Amniotic stem cell (primary cell): ENCODE measurements around the gene CYRIA.

Source experiments
- DNase-seq: peaks from one replicate; lab custom pipeline; 2025; lab: John Stamatoyannopoulos, UW

CYRIA gene

DNA sequence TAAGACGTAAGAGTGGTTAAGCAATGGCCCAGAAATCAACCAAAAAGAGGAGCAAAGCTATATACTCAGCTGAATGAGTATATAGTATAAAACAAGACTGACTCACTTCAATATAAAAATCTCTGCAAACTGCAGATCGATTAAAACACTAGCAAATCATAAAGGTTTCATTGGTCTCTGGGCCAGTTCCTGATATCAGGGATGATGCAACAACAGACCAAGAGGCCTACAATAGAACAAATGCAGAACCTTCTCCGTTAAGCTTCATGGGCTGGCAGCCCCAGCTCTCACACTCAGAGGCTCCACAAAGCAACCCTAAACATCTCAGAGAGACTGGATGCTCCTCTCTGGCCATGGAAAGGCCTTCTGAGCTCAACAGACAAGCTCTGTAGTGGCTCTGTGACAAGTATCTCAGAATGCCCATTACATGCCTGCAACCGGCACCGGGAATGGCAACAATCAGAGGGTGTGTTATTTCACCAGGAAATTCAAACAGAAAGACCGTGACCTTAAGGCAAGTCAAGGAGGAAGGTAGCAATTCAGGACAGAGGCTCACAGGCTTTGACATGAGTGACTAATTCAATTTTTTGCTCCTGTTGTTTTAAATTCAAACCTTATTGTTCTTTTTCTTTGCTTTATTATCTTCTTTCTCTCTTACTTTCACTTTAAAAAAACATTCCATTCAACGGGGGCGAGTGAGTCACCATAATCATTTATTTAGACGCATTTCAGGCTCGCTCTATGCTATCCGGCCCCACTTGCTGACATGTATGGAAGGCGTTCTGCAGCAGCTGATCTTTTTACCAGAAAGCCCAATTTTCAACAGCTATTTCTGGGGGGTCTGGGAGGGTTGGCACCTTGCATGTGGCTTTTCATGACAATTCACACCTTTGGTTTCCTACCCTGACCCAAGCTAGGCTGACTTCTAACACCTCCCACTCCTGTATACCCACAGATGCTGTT lies 15.1 kb downstream of the CYRIA start:
- DNase-seq = peak; percentile 2

DNA sequence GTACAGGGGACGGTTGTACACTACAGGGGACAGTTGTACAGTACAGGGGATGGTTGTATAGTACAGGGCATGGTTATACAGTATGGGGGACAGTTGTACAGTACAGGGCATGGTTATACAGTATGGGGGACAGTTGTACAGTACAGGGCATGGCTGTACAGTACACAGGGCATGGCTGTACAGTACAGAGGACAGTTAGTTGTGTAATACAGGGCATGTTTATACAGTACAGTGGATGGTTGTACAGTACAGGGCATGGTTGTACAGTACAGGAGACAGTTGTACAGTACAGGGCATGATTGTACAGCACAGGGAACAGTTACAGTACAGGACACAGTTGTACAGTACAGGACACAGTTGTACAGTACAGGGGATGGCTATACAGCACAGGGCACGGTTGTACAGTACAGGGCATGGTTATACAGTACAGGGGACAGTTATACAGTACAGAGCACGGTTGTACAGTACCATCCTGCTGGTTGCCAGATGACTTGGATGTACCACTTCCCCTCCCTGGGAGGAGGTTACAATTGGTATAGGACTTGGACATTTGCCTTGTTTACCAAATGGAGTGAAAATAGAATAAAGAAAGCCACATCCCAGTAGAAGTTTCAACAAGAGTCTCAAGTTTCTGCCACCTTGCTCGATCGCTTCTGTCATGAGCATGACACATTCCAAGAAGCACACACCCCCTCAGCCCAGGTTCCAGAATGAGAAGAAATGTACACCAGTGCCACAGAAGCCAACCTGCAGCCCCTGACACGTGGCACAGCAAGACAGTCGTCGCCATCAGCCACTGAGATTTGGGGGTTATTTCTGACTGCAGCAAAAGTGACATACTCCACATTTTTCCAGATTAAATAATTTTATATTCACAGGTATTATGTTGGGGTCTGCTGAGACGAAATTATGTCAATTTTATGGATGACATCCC lies 16.0 kb downstream of the CYRIA start:
- DNase-seq = no peak

DNA sequence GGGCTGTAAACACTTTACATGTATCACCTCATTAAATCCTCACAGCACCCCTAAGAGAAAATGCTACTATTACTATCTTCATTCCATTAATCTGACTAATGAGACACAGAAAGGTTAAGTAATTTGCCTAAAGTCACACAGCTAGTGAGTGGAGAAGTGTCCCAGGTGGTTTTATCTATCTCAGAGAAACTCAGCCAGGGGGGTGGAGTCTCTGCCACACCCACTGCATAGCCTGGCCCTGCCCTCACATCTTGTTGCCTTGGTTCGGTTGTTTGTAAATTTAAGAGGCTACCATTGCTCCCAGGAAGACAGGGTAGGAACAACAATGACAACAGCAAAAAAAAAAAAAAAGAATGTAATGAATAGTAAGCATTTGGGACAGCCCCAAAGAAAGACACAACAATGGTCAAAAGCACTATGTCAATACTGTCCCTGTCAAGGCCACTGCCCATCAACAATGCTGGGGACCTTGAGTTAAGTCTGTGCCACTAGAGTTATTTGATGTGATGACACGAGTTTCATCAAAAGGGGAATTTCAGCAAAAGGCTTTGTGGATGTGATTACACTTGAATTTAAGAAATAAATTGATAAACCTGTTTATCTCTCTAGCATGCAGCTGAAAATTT lies 17.5 kb downstream of the CYRIA start:
- DNase-seq = no peak

DNA sequence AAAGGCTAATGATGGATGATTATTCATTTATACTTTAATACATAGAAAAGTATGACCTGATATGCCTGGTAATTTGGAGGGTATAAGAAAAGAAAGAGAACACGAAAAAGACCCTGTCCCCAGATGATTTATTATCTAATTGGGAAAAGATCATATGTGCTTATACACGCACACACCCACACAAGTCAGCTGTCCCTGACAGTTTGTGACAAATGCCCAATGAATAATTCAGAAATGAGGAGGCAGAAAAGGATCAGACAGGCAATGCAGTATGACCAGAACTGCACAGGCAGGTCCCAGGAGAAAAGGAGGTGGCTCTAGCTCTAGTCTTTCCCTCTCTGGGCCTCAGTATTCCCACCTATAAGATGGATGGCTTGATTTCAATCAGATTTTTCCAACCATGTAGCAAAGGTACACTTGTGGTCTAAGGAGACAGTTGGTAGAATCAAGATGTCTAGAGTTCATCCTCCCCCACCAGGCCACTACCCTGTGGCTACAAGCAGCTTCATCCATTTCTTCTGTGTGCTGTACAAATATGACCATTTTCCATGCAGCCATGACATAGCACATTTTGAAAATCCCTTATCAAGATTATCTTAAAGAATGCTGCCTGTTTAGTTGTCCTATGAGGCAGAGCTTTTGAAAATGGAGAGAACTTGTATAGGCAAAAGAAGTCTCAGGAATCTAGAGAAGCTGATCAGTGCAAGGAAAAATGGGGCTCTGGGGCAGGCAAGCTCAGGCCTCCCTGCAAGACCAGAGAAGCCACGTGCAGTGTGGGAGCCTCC lies 19.7 kb downstream of the CYRIA start:
- DNase-seq = no peak

DNA sequence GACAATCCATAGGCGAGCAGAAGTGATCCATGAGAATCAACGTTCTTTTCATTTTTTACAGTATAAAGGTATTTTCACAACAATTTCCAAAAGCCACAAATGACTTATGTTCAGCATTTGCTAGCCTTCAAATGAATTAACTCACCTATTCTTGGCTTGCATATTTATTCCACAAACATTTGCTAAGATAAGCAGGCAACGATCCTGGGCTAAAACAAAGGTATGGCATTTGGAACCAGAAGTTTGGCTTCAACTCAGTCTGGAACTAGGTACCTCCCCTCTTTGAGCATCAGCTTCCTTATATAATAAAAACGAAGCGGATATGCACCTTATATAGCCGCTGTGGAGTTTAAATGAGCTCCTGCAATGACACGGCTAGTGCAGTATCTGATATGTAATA lies 20.5 kb downstream of the CYRIA start:
- no peak for DNase-seq

DNA sequence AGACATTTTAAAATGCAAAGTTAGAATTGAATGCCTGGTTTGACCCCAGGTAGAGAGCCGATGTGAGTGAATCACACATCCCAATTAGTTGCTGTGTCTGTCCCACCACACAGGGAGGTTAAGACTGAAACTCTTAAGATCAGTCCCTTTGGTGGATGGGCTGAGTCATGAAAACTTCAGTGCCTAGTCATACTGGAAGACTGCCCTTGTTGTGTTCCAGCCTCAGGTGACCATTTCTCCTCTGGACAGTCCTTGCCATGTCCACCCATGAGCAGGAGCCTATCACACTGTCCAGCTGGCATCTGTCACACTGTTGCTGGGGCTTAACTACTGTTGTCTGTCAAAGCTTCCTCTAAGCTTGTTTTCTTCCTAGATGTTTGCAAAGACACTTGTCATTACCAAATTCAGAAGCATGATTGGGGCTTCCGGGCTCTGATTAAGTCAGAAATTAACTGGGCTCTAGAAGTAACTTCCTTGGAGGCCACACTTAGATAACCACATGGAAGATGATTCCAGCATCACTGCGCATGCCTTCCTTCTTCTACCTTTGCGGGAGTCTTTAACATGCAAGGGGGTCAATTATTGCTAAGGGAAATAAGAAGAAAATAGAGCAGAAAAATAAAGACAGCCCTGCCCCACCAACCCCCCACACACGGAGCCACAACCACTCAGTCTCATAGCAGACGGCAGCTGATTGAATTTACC lies 21.3 kb downstream of the CYRIA start:
- no peak for DNase-seq

DNA sequence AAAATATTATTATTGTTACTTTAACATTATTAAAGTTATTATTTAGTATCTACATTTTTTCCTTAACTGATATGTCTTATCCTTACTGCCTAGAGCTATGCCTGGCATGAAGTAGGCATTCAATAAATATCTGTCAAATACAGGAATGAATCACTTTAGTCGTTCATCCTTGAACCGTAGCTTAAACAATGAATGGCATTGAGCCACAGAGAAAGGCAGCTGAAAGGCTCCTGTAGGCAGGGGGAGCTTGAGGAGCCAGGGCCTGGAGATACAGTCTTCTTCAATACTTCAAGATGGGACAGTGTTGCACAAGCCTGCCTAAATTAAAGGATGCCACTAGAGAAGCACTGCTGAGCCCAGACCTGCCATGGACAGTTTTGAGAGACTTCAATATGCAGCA lies 22.5 kb downstream of the CYRIA start:
- DNase-seq = no peak

DNA sequence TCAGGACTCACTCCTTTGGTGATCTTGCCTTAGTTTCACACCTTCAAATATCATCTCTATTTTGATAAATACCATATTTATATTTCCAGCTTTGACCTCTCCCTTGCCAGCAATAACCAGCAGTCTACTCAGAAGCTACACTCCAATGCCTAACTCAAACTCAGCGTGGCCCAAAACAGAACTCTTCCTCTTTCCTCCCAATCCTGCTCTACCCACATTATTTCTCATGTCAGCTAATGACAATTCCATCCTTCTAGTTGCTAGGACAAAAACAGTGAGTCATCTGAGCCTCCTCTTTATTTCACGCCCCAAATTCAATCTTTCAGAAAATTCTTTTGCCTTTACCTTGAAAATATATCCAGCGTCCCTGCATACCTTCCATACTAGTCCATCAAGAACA lies 23.5 kb downstream of the CYRIA start:
- DNase-seq = no peak

DNA sequence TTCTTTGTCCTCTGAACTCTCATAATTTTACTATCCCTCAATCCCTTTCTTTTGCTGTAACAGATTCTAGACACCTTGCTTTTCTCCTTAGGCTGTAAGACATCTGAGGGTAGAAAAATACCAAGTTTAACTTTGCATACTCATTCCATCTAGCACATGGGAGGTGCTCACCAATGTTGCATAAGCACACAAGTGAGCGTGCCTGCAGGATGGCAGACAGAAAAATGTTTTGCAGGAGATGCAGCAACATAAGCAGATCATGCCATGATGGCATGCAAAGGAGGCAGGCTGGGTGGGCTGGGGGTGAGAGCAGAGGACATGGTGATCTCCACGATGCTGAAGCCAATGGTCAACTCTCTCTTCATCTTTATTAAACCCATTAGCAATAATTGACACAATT lies 24.1 kb downstream of the CYRIA start:
- DNase-seq = no peak

DNA sequence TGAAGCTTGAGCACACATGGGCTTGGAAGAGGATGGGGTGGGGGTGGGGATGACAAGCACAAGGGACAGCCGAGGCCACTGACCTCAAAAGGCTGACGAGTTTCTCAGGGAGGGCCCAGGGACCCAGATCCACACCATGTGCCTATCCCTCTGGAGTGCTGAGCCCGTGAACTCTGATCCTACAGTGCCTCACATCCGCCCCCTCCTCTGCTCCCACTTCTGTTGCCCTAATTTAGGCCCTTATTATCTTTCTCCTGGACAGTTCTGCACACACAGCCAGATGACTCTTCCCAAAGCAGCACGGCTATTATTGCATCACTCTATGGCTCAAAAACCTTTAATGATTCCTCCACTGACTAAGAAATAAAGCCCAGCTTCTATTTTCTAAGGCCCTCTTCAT lies 24.8 kb downstream of the CYRIA start:
- no peak for DNase-seq

DNA sequence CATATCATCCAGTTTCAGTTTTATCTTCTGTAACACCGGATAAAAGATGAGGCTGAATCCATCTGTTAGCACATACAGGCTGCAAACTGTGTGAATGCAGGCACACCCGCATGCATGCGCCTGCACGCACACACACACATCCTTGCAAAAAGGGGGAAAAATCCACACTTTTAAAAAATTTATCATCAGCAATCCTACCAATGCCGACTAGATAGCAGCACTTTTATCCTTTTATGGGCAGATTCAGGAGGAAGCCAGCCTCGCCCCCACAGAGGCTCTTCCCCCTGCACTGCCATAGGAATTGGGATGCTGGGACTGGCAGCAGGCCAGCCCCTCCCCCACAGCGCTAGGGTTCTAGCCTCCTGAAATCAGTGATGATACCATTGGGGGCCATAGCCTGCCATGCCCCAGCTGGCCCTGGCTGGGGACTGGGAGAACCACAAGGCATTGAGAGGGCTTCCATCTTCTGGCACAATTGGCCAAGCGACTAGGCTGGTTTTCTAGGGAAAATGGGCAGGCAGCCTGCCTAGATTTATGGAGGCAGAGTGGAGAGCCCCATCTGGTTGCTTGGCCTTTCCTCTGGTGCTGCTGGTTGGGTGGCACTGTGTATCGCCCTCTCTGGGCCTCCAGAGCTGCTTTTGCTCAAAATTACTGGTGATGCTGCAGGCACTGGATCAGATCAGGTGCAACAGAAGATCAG lies 25.5 kb downstream of the CYRIA start:
- no peak for DNase-seq

DNA sequence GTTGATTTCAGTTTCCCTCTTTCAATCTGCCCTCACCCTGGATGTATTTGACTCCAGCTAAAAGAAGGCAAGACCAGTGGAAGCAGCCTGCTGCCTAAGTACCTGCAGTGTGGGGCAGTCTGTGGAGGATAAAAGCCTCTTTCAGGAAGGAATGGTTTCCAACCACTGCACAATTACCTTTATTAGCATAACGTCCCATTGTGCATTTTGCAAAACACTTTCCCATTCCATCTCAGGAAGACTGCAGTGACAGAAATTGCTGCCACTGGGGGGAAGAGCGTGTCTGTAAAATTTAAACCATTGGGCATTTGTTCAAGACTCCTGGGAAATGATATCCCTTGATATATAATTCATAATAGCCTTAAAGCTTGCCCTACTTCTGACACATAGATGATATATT lies 26.2 kb downstream of the CYRIA start:
- no peak for DNase-seq

DNA sequence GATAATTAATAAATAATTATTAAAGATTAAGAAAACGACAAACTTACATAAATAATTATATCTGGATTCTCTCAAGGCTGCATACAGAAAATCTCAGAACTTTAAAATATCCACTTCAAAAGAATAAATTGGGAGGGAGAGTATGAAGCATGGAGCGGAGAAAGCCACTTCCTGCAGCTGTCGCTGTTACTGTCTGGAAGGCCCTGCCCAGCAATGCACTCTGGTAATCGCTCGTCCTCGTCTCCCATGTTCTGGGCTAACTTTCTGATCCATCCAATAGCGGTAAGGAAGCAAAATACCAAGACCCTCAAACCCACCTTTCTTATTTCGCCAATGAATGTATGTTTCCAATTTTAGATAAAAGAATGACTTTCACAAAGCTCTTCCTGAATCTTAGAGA lies 26.7 kb downstream of the CYRIA start:
- DNase-seq = no peak

DNA sequence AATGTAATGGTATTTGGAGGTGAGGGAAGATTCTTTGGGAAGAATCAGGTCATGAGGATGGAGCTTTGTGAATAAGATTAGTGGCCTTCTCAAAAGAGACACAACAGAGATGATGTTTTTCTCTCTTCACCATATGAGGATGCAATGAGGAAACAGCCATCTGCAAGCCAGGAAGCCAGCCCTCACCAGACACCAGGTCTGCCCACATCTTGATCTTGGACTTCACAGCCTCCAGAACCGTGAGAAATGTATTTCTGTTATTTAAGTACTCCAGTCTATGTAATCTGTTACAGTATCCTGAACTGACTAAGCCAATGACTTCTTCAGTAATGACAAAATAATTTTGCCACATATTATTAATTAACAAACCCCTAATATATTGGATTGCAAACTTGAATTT lies 28.3 kb downstream of the CYRIA start:
- no peak for DNase-seq

DNA sequence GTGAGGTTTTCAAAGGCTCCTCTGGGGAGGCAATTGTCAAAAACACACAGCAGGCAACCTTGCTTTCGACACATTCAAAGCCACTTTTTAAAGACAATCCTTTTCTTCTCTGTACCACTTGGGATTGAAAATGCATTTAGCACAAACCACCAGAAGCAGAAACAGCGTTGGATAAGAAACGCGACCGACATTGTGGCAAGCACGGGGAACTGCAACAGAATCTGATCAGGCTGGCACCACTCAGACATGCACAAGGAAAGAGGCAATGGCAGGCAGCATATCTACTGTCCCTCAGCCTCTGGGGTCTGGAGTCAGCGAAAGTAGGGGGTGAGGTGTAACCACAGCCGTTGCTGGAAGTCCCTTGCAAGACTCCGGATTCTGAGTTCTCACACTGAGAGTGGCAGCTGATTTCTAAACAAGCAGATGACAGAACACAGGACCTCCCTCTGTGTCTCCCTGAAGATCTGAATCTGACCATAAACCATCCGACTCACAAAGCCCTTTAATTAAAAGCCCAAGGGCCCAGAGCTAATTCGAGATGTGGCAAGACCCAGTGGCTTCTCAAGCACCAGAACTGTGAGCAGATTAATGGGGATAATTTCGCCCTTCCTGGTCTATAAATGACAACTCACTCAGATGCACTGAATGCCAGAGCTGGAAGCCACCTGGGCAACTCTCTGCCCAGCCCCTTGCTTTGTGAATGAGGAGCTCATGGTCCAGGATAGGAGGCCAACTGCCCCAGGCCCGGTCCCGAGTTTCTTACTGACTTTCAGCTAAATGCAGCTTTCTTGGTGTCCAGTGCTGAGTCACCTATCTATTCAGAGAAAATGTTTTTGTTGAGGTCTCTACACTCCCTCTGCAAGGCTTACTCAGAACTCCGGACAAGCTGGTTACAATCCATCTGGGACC lies 29.6 kb downstream of the CYRIA start:
- DNase-seq = no peak

DNA sequence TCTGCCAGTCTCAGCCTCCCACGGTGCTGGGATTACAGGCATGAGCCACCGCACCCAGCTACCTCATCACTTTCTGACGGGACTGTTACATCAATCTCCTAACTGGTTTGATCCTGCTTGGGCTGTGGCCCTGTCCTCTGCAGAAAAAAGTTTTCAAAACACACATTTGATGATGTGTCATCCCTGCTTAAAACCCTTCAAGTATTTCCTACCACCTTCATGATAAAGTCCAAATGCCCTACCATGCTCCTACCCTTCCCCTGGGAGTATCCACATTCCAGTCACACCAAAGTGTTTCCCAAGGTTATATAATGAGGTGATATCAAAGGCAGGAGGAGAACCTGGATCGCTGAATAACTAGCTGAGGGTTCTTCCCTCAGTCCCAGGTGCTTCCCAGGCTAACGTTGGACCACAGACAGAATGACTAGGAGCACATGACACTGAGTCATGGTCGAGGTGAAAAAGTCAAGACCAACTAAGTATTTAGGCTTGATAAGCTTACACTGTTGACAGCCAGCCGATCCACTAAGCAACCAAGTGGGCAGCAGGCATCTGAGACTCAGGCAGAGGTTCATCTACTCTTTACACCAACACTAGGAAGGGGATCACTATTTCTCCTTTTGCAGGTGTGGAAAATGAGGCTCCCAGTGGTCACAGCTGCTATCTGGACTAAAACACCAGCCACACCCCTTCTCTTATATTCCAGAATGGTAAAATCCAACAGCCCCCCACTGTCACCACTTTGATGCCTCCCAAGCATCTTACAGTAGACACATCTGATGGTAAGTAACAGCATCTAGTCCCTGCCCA lies 31.8 kb downstream of the CYRIA start:
- no peak for DNase-seq

DNA sequence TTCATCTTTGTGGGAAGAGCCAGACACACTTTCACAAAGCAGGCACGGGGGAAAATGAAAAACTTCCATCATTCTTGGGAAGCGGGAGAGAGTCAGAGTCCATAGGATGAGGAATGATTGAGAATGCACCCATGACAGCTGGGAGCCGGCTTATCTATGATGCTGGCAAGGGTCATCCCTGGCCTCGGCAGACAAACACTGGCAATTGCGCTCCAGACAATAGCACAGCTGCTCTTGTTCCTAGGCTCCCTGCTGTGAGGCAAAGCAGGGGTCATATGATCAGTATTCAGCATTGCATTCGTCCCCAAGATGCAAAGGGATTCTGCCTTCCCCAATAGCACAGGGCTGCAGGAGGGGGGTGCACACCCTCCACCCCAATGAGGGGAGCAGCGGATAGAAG lies 33.0 kb downstream of the CYRIA start:
- no peak for DNase-seq

DNA sequence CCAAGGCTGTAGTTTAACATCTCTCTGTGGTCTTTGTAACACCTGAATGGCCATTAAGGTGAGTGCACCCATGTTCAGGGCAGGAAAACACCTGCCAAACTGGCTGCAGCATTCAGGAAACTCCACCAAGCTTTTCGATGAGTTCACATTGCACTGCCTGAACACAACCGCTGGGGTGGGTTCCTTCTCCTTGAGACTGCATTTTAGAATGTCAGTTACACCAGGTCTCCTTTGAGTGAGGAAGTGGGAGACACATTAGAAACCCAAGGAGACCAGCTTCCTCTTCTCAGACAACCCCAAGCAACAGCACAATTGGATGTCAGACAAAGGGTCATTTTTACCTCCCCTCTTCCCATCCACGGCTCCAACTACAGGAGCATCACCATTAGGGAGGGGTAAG lies 35.2 kb downstream of the CYRIA start:
- no peak for DNase-seq
